WERI-Rb-1 (cell line): Measurements from ENCODE around the gene EHD1.

Source experiments
- DNase-seq: peaks from one replicate; pipeline ENCODE4 v3.0.0-alpha.2; 2020
- H3K27ac ChIP-seq: fragments of 250-450 bp; sonication (Bioruptor Pico); 2 replicates; pipeline ENCODE4 v1.5.1; 2020; ENCODE audit warnings: mild to moderate bottlenecking, moderate library complexity
- H3K27me3 ChIP-seq: fragments of 250-450 bp; sonication (Bioruptor Pico); 2 replicates; pipeline ENCODE4 v1.5.1; 2021; ENCODE audit warnings: mild to moderate bottlenecking, low read depth, moderate library complexity; ENCODE audit not compliant: insufficient read depth, severe bottlenecking
- H3K36me3 ChIP-seq: fragments of 250-450 bp; sonication (Bioruptor Pico); 2 replicates; pipeline ENCODE4 v1.5.1; 2020; ENCODE audit warnings: mild to moderate bottlenecking, moderate library complexity
- H3K4me3 ChIP-seq: 2 replicates; pipeline ENCODE4 v1.5.1; 2011; ENCODE audit warnings: low read depth, mild to moderate bottlenecking, control low read depth, low read length
- H3K9me3 ChIP-seq: fragments of 250-450 bp; sonication (Bioruptor Pico); 2 replicates; pipeline ENCODE4 v1.5.1; 2021; ENCODE audit warnings: mild to moderate bottlenecking, moderate library complexity; ENCODE audit not compliant: severe bottlenecking
- CTCF ChIP-seq: IDR thresholded peaks from 2 replicates; pipeline ENCODE4 v1.5.1; 2011; ENCODE audit warnings: low read depth, mild to moderate bottlenecking, control low read depth, inconsistent platforms, low read length

Gene EHD1

GRCh38 chr11:64900774-64901173, 22.4 kb upstream of the EHD1 start:
- Histone ChIP-seq H3K27ac (no peak overlapping the region), H3K27me3 (no peaks in the 10 kb centered on the region), H3K9me3 (no peaks in the 10 kb centered on the region), H3K4me3 (no peak overlapping the region), H3K36me3 (peaks cover 28% of the 10 kb centered on the region)
- TF ChIP-seq CTCF, result no peak
- no peak for DNase-seq

- TF ChIP-seq CTCF, result no peak
- H3K27me3 ChIP-seq, result no peaks in the 10 kb centered on the region
- no peak for DNase-seq
- no peaks in the 10 kb centered on the region for H3K9me3 ChIP-seq
- H3K27ac ChIP-seq, result no peak overlapping the region
- H3K4me3 ChIP-seq, result no peak overlapping the region
- peaks cover 23% of the 10 kb centered on the region for H3K36me3 ChIP-seq
Measured at GRCh38 chr11:64900263-64900678, 21.9 kb upstream of the EHD1 start.

GRCh38 chr11:64898541-64898940, 20.1 kb upstream of the EHD1 start:
- no peaks in the 10 kb centered on the region for H3K27me3 ChIP-seq
- peaks cover 22% of the 10 kb centered on the region for H3K36me3 ChIP-seq
- no peaks in the 10 kb centered on the region for H3K9me3 ChIP-seq
- TF ChIP-seq CTCF, result no peak
- no peak for DNase-seq
- H3K27ac ChIP-seq, result no peak overlapping the region
- H3K4me3 ChIP-seq, result no peak overlapping the region

- Histone ChIP-seq H3K9me3 (no peaks in the 10 kb centered on the region), H3K4me3 (no peak overlapping the region), H3K36me3 (peaks cover 22% of the 10 kb centered on the region), H3K27ac (no peak overlapping the region), H3K27me3 (no peaks in the 10 kb centered on the region)
- DNase-seq, result no peak
- TF ChIP-seq CTCF, result no peak
Measured at GRCh38 chr11:64898076-64898445, 19.6 kb upstream of the EHD1 start.

- TF ChIP-seq CTCF, result no peak
- Histone ChIP-seq H3K4me3 (no peak overlapping the region), H3K9me3 (no peaks in the 10 kb centered on the region), H3K27ac (no peak overlapping the region), H3K27me3 (no peaks in the 10 kb centered on the region), H3K36me3 (peaks cover 22% of the 10 kb centered on the region)
- no peak for DNase-seq
Measured at GRCh38 chr11:64897381-64898075, 19.1 kb upstream of the EHD1 start.

GRCh38 chr11:64896448-64897022, 18.1 kb upstream of the EHD1 start:
- TF ChIP-seq CTCF, result no peak
- Histone ChIP-seq H3K27me3 (no peaks in the 10 kb centered on the region), H3K9me3 (no peaks in the 10 kb centered on the region), H3K4me3 (no peak overlapping the region), H3K36me3 (peaks cover 22% of the 10 kb centered on the region), H3K27ac (no peak overlapping the region)
- DNase-seq, result no peak
